Liver (tissue), 9 donors: ENCODE data around the gene GULP1. TPM values are rescaled to one million over a fixed set of nuclear protein-coding genes. Genes with fewer than 3 reads are reported as not detected.

Experiments used
- DNase-seq: peaks from one replicate; pipeline ENCODE4 v3.0.0-alpha.2; 2017; ENCODE audit warnings: low spot score
- H3K27ac ChIP-seq, 2 donors: one replicate each; pipeline ENCODE4 v1.7.0; 2013; ENCODE audit warnings: inconsistent platforms in 2 of 2, low read length in 2 of 2, control low read depth in 1 of 2, low read depth in 1 of 2, mild to moderate bottlenecking in 1 of 2
- H3K27me3 ChIP-seq, 4 donors: one replicate each; pipeline versions ENCODE4 v1.6.1 to v1.7.0; 2013; ENCODE audit warnings: low read length in 3 of 4, inconsistent platforms in 1 of 4, mild to moderate bottlenecking in 1 of 4, moderate library complexity in 1 of 4; ENCODE audit not compliant: control insufficient read depth in 4 of 4, insufficient read depth in 4 of 4
- H3K36me3 ChIP-seq, 4 donors: one replicate each; pipeline versions ENCODE4 v1.6.1 to v1.7.0; 2013; ENCODE audit warnings: low read length in 3 of 4, mild to moderate bottlenecking in 3 of 4, low read depth in 1 of 4, moderate library complexity in 1 of 4; ENCODE audit not compliant: control insufficient read depth in 4 of 4, insufficient read depth in 3 of 4
- H3K4me1 ChIP-seq, 4 donors: one replicate each; pipeline versions ENCODE4 v1.6.1 to v1.7.0; 2013; ENCODE audit warnings: low read length in 3 of 4, mild to moderate bottlenecking in 3 of 4, moderate library complexity in 1 of 4; ENCODE audit not compliant: control insufficient read depth in 4 of 4, insufficient read depth in 4 of 4
- H3K4me3 ChIP-seq, 3 donors: one replicate each; pipeline versions ENCODE4 v1.6.1 to v1.7.0; 2013; ENCODE audit warnings: low read length in 3 of 3, control low read depth in 1 of 3, low read depth in 1 of 3, mild to moderate bottlenecking in 1 of 3
- H3K9ac ChIP-seq, 2 donors: one replicate each; pipeline ENCODE4 v1.7.0; 2013; ENCODE audit warnings: low read length in 2 of 2, mild to moderate bottlenecking in 2 of 2, moderate library complexity in 2 of 2, control low read depth in 1 of 2, low read depth in 1 of 2
- H3K9me3 ChIP-seq, 4 donors: one replicate each; pipeline versions ENCODE4 v1.6.1 to v1.7.0; 2013; ENCODE audit warnings: low read length in 3 of 4; ENCODE audit not compliant: control insufficient read depth in 4 of 4
- ATF3 ChIP-seq: IDR thresholded peaks from 2 replicates; pipeline ENCODE4 v1.6.1; 2016; ENCODE audit warnings: antibody characterized with exemption
- CTCF ChIP-seq: fragments of 150-350 bp; IDR thresholded peaks from 2 replicates; pipeline ENCODE4 v1.5.1; 2017; ENCODE audit warnings: improper control_type of control experiment, low read depth, low read length; ENCODE audit not compliant: missing input control
- EGR1 ChIP-seq, 2 donors: IDR thresholded peaks; 2 replicates each; pipeline ENCODE4 v1.6.1; 2016 to 2018; ENCODE audit warnings: antibody characterized with exemption in 2 of 2, low read depth in 2 of 2
- FOXA1 ChIP-seq: IDR thresholded peaks from 2 replicates; pipeline ENCODE4 v1.6.1; 2016; ENCODE audit warnings: antibody characterized with exemption
- FOXA2 ChIP-seq: IDR thresholded peaks from 2 replicates; pipeline ENCODE4 v1.6.1; 2016; ENCODE audit warnings: antibody characterized with exemption
- GABPA ChIP-seq, 2 donors: IDR thresholded peaks in 1 of 2; conservative IDR thresholded peaks in 1 of 2; 2 replicates each; pipeline ENCODE4 v1.6.1; 2016; ENCODE audit warnings: antibody characterized with exemption in 2 of 2, mild to moderate bottlenecking in 1 of 2, moderate library complexity in 1 of 2
- HNF4A ChIP-seq, 2 donors: conservative IDR thresholded peaks; 2 replicates each; pipeline ENCODE4 v1.6.1; 2016; ENCODE audit warnings: antibody characterized with exemption in 2 of 2, mild to moderate bottlenecking in 2 of 2
- HNF4G ChIP-seq: IDR thresholded peaks from 2 replicates; pipeline ENCODE4 v1.6.1; 2016; ENCODE audit warnings: antibody characterized with exemption
- JUND ChIP-seq, 2 donors: IDR thresholded peaks; 2 replicates each; pipeline ENCODE4 v1.6.1; 2016; ENCODE audit warnings: antibody characterized with exemption in 2 of 2
- MAX ChIP-seq: IDR thresholded peaks from 2 replicates; pipeline ENCODE4 v1.6.1; 2016; ENCODE audit warnings: antibody characterized with exemption
- NR2F2 ChIP-seq: IDR thresholded peaks from 2 replicates; pipeline ENCODE4 v1.6.1; 2016; ENCODE audit warnings: antibody characterized with exemption
- RAD21 ChIP-seq, 2 donors: IDR thresholded peaks; 2 replicates each; pipeline ENCODE4 v1.6.1; 2016; ENCODE audit warnings: antibody characterized with exemption in 2 of 2, mild to moderate bottlenecking in 2 of 2
- REST ChIP-seq: IDR thresholded peaks from 2 replicates; pipeline ENCODE4 v1.6.1; 2016; ENCODE audit warnings: antibody characterized with exemption, mild to moderate bottlenecking
- RXRA ChIP-seq, 2 donors: IDR thresholded peaks; 2 replicates each; pipeline ENCODE4 v1.6.1; 2017 to 2018; ENCODE audit warnings: antibody characterized with exemption in 2 of 2, mild to moderate bottlenecking in 1 of 2
- SP1 ChIP-seq: IDR thresholded peaks from 2 replicates; pipeline ENCODE4 v1.6.1; 2018; ENCODE audit warnings: antibody characterized with exemption, mild to moderate bottlenecking
- TAF1 ChIP-seq: conservative IDR thresholded peaks from 2 replicates; pipeline ENCODE4 v1.6.1; 2016; ENCODE audit warnings: antibody characterized with exemption, mild to moderate bottlenecking
- YY1 ChIP-seq: IDR thresholded peaks from 2 replicates; pipeline ENCODE4 v1.6.1; 2016; ENCODE audit warnings: antibody characterized with exemption, mild to moderate bottlenecking
- ZBTB33 ChIP-seq: IDR thresholded peaks from 2 replicates; pipeline ENCODE4 v1.6.1; 2016; ENCODE audit warnings: antibody characterized with exemption
- WGBS: extraction: QIAGEN DNeasy Blood & Tissue Kit; methylation state at CpG from one replicate; pipeline ENCODE4 v1.1.7; 2013; 5-methylcytosine and 5-hydroxymethylcytosine counted together
- polyA plus RNA-seq, 2 donors: library from polyadenylated mRNA; stranded (reverse) in 1 of 2; unstranded in 1 of 2; fragments of 200-250 nt in 1 of 2; fragments of >200 nt in 1 of 2; fragmentation: Nextera tagmentation in 1 of 2; extraction: Ambion mirVana in 1 of 2; gene quantifications; one replicate each; pipeline versions ENCODE4 v1.2.1 to v1.2.3, GENCODE V29; 2013 to 2015
- total RNA-seq, 2 donors: library from RNA; depleted of rRNA; stranded (reverse); fragments of >200 nt; gene quantifications; one replicate each; pipeline ENCODE4 v1.2.3, GENCODE V29; 2014
- donor health status: healthy.
- donor health status: healthy.
- donor health status: healthy.
- donor health status: healthy.
- donor health status: healthy.

Gene GULP1
- total and polyA plus RNA-seq, 4 donors: 0.53 to 6.9 (median 0.89) TPM

- Histone ChIP-seq H3K9me3 (no peaks in the 10 kb centered on the region), H3K4me3 (no peak overlapping the region), H3K4me1 (no peaks in the 10 kb centered on the region), H3K36me3 (no peaks in the 10 kb centered on the region), H3K27ac (no peak overlapping the region), H3K9ac (no peak overlapping the region), H3K27me3 (peaks cover 0 to 2% (median 0%) of the 10 kb centered on the region in 4 donors)
- WGBS: 32% methylated on average over 4 of the region's 4 CpGs
- TF ChIP-seq HNF4A (conservative IDR thresholded peaks at IDR 0.05) (peak in 1 of 2 donors; percentile 57), ZBTB33 (no peak), ATF3 (no peak), FOXA2 (no peak), CTCF (no peak), YY1 (no peak)
- no peak for DNase-seq
Measured at GRCh38 chr2:188326669-188327301, 35.1 kb downstream of the GULP1 start.

- H3K27ac ChIP-seq: no peak overlapping the region
- DNase-seq: no peak
- TF ChIP-seq REST (no peak), YY1 (no peak), NR2F2 (no peak), SP1 (no peak), ZBTB33 (no peak), FOXA1 (no peak), TAF1 (no peak), JUND (IDR thresholded peaks at IDR 0.05) (no peak), HNF4A (conservative IDR thresholded peaks at IDR 0.05) (no peak), EGR1 (IDR thresholded peaks at IDR 0.05; ENCODE audit: low read depth in 2 of 2) (no peak), CTCF (no peak), RAD21 (IDR thresholded peaks at IDR 0.05) (no peak), ATF3 (no peak), FOXA2 (no peak), HNF4G (no peak), MAX (no peak), GABPA (IDR thresholded peaks at IDR 0.05 in 1 of 2, conservative IDR thresholded peaks at IDR 0.05 in 1 of 2) (no peak), RXRA (IDR thresholded peaks at IDR 0.05) (no peak)
- no peaks in the 10 kb centered on the region for H3K9me3 ChIP-seq
- H3K4me1 ChIP-seq: no peaks in the 10 kb centered on the region
- H3K9ac ChIP-seq: no peak overlapping the region
- H3K4me3 ChIP-seq: no peak overlapping the region
- peaks cover 0 to 2% (median 0%) of the 10 kb centered on the region in 4 donors for H3K27me3 ChIP-seq
- H3K36me3 ChIP-seq: no peaks in the 10 kb centered on the region
Measured at GRCh38 chr2:188327518-188328213, 36.0 kb downstream of the GULP1 start.
